ENCODE measurements around the gene GCNT4.

- TF ChIP-seq CTCF (IDR thresholded peaks at IDR 0.05 in 4 of 5, conservative IDR thresholded peaks at IDR 0.05 in 1 of 5) (peak in 4 of 5 experiments; percentile 42 to 69 (median 64)), POLR2A (IDR thresholded peaks at IDR 0.05) (no peak)
These were observed 2.7 kb downstream of the GCNT4 start for GRCh38 chr5:75049456-75050351.

Measured in gastrocnemius medialis (tissue), 4 donors.